Ramos (cell line): Measurements from ENCODE around the gene GHRH.

Experiments
- in situ Hi-C: fragments of 300-500 bp; cut with MboI; formaldehyde crosslinking; loops from one replicate; pipeline ENCODE4 v1.14.3; 2022; ENCODE audit warnings: low sequenced_read_pairs; ENCODE audit not compliant: unreplicated experiment

The GHRH gene

DNA sequence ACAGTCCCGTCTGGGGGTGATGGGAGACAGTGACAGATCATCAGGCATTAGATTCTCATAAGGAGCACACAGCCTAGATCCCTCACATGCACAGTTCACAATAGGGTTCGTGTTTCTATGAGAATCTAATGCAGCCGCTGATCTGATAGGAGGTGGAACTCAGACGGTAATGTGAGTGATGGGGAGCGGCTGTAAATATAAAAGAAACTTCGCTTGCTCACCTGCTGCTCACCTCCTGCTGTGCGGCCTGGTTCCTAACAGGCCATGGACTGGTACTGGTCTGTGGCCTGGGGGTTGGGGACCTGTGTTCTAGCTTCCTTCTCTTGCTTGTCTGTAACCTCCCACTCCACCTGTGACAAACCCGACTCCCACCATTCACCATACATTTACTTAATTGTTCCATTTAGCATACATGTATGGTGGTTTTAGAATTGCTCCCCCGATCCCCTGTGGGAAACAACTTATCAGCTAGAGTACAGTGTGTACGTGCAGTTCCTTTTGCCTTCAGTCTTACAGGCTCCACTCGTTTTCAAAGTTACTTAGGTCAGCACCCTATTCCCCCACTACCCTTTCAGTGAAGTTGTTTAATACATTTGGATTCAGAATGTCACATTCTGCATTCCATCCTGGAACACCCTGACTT is 31.8 kb upstream of the GHRH start:
- in situ Hi-C loops, result no loop called here

DNA sequence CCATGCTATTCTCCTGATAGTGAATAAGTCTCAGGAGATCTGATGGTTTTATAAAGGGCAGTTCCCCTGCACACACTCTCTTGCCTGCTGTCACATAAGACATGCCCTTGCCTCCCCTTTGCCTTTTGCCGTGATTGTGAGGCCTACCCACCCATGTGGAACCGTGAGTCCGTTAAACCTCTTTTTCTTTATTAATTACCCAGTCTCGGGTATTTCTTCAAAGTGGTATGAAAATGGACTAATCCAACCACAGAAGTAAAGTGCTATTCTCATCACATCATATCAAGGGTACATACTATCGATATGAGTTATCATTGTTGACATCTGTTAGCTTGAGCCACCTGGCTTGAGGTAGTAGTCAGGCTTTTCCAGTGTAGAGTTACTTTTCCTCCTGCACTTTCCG is 30.1 kb upstream of the GHRH start:
- in situ Hi-C loops, result no loop called here

DNA sequence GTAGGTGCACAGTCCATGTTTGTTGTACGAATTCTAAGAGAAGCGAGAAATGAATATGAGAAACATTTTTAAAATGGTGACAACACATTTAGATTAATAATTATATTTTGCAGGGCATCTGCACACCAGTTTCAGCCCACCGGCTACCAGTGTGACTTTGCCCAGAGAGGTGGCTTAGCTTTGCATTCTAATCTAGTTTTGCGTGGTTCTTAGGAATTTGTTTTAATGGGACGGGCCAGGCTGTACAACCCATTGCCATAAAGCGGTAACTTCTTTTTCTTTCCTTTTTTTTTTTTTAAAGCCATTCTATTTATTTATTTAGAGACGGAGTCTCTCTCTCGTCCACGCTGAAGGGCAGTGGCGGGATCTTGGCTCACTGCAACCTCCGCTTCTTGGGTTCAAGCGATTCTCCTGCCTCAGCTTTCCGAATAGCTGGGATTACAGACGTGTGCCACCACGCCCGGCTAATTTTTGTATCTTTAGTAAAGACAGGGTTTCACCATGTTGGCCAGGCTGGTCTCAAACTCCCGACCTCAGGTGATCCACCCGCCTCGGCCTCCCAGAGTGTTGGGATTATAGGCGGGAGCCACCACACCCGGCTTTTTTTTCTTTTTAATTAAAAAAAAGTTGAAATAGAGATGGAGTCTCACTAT is 28.7 kb upstream of the GHRH start:
- in situ Hi-C loops, result no loop called here

DNA sequence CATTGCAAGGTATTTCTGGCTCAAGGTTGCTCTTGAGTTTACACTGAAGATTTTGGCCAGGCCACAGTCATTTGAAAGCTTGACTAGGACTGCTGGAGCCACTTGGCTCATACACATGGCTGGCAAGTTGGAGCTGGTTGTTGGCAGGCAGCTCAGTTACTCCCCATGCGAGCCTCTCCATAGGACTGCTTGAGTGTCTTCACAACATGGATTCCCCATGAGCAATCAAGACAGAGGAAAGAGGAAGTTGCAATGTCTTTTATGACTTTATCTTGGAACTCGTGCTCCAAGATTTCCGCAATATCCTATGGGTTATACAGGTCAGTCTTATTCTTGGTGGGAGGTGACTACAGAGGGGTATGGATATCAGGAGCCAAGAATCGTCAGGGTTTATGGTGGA is 26.5 kb upstream of the GHRH start:
- in situ Hi-C loops, result no loop called here

DNA sequence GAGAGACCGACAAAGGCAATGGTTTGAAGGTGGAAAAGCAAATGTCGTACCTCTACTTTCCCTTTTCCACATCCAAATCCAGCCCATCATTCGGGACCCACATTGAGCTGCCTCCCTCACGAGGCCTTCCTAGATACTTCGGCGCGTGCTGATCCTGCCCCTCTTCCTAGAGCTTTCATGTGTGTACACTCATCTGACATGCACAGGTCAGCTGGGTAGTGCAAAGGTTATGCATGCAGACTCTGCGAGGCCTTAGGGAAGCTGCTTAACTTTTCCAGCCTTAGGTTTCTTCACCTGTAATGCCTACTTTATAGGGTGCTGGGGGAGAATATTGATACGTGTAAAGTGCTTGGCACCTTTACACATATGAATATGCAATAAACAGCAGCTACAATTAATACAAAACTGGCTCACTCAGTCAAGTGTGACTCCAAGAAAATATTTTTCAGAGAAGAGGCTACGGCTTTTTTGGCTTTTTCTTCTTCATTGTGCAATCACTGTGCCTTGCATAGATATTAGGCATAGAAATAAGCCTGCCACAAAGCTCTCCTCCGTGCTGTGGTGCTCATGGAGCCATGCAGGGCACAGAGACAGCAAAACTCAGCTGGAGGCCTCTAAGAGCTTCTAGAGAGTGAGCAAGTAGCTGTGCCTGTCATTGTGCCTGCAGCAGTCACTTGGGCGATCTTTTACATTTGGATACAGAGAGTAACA is 24.2 kb upstream of the GHRH start:
- in situ Hi-C loops, result no loop called here

DNA sequence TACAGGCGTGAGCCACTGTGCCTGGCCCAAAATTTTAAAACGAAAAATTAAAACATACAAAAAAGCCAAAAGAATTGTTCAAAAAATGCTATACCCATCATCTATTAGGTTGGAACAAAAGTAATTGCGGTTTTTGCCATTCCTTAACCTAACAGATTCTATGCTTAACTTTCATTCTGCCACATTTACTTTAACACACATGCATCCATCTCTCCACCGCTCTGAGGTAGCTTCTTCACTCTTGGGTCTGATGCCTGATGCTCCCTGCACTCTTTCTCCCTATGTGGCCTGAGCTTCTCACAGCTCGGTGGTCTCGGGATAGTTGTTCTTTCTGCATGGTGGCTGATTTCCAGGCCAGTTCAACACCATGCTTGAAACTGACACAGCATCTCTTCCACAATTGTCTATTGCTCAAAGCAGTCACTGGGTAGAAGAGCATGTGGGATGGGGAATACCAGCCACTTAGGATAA is 23.1 kb upstream of the GHRH start:
- in situ Hi-C loops, result no loop called here

DNA sequence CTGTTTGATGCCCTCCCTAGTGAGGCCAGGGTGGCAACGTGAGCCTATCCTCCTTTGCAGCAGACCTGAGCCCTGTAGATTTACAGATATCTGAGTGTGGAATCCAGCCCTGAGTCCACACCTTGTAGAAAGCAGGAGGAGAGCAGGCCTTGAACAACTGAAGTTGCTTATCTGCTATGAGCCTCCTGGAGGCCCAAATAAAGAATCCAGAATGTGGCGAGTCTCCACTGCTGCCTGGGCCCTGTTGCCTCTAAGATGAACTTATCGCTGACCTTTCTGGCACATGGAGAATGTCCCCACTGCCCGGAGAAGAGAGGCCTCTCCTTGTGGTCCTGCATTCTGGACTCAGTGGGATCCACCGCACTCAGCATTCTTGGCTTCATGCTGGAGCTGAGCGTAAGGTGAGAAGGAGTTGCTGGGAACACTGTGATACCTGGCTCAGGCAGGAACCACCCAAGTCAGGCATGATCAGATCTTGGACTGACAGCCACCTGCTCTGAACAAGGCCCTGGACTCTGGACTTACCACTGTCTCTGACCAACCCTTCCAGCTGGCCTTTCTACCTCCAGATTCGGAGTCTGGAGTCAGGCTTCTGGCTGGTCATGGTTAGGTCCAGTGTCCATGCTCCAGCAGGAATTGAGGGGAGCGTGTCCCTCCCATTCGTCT is 22.0 kb upstream of the GHRH start:
- in situ Hi-C loops, result no loop called here

DNA sequence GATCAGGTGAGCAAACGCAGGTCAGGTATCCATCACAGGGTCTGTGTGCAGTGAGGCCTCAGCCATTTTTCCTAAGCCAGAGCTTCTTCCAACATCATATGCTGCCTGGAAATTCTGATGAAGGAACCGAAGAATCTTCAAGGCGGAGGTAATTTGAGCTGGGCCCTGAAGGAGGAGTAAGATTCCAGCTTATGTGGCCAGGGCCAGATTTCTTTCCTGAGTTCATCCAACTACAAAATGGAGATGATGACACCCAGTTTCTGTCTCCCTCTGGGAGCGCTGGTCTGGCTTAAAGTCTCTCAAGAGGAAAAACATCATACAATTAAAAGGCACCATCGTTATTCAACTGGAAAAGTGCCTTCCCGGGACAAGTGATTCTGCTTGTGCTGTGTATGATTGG is 20.9 kb upstream of the GHRH start:
- in situ Hi-C loops, result no loop called here

DNA sequence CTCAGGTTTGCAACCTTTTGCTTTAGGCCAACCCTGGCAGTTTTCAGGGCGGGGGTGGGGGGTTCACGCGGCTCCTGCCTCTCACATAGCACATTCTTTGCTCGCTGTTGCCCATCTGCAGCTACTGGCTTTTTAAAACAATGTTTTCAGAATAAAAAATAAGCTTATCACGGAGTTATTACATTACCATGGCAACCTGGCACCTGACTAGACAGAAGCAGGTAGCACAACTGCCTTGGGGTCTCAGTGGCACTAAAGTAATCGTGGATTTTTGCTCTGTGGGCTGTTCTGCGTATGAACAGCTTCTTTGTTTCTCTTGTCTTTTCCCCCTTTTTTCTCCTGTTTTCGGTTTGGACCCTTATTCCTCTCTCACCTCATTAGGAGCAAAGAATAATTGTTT is 18.8 kb upstream of the GHRH start:
- in situ Hi-C loops, result no loop called here

DNA sequence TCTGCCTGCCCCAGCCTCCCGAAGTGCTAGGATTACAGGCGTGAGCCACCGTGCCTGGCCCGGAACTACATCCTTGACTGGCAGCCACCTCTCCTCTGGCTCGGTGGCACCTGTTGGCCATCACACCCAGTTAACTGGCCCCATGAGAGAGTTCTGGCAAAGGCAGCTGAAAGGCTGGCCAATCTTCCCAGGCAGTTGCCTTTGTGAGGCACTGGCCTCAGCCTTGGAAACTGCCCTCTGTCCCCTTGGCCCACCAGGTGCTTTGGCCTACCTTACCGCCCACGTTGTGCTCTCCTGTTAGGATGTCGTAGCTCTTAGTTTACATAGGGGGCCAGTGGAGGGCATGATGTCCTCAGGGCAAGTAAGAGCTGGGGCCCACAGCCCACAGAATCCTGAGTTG is 18.2 kb upstream of the GHRH start:
- in situ Hi-C loops, result no loop called here

DNA sequence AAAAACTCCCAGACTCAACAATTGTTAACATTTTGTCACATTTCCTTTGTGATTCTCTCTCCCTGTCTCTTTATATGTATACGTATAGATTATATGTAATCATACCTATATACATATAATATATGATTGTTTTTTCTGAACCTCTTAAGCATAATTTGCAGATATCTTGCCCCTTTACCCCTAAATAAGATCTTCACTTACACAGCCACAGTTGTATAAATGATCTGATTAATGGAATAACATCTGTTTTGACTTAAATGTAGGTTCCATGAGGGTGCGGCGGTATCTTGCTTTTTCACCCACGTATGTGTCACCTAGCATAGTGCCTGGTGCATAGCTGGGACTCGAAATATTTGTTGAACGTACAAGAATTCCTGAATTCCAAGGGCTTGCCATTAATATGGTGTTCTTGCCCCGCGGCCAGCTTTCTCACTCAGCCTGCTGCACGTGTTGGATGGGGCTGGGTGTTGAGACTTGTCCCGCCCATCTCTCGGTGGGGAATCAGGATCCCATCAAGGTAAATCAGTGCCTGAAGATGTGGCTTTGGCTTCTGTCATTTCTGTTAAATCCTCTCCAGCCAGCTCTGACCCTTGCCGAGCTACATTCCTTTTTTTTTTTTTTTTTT is 17.5 kb upstream of the GHRH start:
- in situ Hi-C loops, result no loop called here

DNA sequence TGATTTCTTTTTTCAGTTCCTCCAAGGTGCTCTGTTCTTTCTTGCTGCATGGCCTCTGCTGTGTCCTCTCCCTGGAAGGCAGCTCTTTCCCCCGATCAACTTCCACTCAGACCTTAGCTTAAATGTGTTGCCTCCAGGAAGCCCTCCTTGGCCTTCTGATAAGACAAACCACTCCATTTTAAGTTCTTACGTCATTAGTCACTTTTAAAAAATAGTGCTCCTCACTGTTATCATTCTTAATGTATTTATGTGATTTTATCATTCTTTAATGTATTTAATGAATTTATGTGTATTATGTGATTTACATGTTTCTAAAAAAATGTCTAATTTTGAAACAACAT is 15.6 kb upstream of the GHRH start:
- in situ Hi-C loops, result no loop called here

DNA sequence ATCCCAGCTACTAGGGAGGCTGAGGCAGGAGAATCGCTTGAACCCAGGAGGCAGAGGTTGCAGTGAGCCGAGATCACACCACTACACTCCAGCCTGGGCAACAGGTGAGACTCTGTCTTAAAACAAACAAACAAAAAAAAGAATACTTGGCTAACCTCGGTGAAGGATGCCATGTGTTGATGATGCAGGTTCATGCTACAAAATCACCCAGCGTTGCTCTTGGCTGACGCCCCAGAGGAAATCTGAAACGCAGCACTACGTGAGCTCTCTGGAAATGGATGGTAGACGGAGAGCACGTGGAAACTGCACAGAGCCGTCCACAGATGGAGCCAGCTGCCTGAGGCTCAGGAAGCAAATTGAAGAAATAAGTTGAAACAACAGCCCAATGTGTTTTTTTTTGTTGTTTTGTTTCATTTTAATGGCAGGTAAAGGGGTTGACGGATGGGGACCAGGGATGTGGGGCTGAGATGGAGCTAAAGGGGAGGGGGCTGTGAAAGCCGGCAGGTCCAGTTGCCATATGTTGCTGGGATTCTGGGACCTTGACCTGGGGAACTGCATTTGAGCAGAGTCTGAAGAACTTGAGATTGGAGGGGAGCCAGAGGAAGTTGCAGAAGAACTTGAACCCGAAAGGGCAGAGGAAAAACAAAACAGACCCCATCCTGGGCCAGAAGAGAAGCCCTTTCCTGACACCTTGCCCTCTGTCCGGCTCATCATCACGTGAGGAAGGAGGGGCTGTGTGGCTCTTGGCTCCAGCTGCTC is 15.1 kb upstream of the GHRH start:
- in situ Hi-C loops, result no loop called here

DNA sequence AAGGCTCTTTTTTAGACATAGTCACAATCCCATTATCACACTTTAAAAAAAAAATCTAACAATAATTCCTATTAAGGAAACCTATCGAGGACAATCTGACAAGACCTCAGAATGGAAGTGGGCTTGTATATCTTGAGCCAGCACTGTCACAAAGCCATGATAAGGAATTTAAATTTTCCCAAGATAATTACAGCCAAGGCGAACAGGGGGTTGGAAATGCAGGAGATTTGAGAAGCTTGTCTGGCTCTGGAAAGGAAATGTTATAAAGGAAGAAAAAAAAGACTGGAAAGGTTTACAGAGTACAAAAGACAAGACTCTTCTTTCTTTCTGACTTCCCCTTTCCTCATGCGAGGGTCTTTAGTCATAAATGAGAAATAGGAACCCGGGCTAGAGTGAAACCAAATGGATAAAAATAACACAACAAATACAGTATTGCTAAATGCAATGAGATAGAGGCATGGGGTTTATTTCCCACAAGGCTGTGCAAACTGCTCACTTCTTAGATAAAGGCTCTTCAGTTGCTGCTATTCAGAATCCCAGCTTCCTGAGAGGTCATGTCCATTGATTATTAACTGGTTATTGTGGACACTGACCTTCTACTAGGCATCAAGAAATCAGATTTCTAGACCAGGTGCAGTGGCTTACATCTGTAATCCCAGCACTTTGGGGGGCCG is 13.4 kb upstream of the GHRH start:
- in situ Hi-C loops, result loop anchor here (5.0 kb wide), 2 partner anchors 112 to 257 kb away; no protein-coding TSS in a partner anchor

DNA sequence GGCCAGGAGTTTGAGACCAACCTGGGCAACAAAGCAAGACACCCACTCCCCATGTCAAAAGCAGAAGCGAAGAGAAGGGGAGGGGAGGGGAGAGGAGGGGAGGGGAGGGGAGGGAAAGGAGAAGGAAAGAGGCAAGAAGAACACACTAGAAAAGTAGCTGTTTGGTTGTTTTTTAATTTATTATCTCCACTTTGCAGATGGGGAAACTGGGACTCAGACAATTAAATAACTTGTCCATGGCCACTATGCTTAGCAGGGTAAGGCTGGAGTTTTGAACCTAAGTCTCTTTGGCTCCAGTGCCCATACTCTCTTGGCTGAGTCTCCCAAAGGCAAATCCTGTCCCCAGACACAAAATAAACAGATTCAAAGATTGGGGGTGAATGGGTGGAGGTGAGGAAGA is 12.4 kb upstream of the GHRH start:
- in situ Hi-C loops, result loop anchor here (5.0 kb wide), 2 partner anchors 113 to 258 kb away; no protein-coding TSS in a partner anchor

DNA sequence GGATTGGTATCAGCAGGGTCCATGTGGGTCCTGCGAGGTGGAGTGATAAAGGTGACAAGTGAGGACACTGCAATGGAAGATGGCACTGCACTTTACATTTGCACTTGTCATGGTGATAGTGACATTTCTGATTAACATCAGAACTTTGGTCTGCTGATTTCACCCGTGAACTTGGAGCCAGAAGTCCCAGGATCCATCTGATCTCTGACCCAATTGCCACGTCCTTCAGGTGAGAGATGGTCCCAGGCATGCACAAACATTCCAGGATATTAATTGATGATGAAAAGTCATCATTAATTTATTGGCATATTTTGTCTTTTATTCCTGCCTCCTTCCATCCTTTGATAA is 9.8 kb upstream of the GHRH start:
- in situ Hi-C loops, result loop anchor here (5.0 kb wide), 2 partner anchors 116 to 261 kb away; no protein-coding TSS in a partner anchor

DNA sequence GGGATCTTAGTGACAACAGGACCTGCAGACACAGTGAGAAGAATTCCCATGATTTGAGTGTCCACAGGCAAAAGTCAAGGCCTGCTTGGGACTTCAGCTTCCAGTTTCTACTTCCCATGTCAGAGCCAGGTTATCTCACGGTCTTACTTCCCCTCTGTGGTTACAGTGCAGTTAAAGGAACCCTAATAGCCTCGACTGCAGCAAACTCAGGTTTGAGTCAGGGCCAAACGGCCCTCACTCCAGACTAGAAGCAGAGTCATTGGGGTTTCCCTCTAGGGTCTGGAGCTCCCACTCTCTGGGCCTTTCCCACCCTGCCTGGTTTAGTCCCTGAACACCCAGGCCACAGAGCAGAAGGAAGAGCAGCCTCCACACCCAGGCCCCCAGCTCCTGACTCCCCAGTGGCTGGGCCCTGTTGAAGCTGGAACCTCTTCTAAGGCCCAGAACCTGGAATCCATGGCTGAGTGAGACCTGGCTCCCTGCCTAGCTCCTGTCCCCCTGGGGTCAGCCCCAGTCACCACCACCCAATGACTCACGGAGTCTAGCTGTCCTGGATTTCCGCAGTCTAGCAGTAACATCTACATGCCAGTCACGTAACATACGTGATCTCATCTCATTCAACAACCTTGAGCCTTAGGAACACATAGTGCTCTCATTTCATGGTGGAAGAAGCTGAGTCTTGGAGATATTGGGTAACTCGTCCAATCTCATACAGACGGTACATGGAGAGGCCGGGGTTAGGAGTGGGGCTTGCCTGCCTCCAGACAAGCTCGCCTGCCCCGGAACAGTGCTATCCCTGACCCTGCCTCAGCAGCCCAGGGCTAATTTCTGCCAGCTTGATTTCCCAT is 9.2 kb upstream of the GHRH start:
- in situ Hi-C loops, result loop anchor here (5.0 kb wide), 2 partner anchors 117 to 262 kb away; no protein-coding TSS in a partner anchor

DNA sequence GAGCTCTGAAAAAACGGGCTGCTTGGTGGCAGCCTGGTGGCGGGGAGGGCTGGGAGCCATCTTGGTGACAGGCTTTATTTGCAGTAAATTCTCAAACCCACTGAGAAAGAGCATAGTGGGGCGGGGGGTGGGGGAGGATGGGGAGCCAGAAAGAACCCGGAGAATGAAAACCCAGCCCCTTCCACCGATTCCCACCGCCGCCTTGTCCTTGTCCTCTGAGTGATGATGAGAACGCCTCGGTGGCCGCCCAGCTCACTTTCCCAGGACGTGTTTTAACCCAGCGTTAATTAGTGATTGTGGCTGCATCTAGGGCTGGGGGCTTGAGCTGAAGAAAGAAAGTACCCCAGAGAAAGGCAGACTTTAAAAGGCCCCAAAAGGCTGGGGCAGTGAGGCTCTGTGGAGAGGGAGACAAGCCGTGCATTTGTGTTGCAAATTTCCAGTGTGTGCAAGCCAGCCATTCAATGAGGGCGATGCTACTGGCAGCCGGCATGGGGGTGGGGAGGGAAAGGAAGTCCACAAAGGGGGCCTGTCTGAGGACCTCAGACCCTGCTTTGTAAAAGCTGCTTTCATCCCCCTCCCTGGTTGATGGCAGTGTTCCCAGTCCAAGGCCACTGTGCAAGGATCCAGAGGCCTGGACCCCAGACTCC is 6.2 kb upstream of the GHRH start:
- in situ Hi-C loops, result no loop called here
